ENCODE measurements around the gene C11orf58. TPM values are rescaled to one million over a fixed set of nuclear protein-coding genes. Genes with fewer than 3 reads are reported as not detected.

Gene C11orf58
- total RNA-seq, 1 donor from 2014 or later, result 154 TPM

DNA sequence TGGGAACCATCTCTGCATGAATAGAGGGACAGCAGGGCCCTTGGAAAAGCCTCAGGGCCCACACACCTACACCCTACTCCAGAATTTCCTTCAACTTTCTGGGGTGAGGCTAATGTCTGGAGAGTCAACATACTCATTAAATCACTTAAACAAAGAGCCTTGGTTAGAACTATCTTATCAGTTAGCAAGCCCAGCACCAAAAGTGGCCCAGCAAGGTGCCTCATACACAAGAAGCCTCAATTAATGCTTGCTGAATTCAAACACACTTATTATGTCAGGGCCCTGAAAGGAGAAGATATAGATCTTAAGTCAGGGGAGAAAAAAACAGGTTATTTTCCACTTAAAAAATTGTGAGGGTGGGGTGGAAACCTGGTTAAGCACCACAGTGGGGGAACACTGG lies 61.4 kb downstream of the C11orf58 start:
- Mint-ChIP-seq H3K9me3 (no peaks in the 10 kb centered on the region), H3K4me3 (no peak overlapping the region), H3K36me3 (peaks cover 4% of the 10 kb centered on the region), H3K27ac (no peak overlapping the region), H3K27me3 (ENCODE audit: low read depth) (no peaks in the 10 kb centered on the region), H3K4me1 (no peaks in the 10 kb centered on the region)
- no peak for DNase-seq (ENCODE audit: low spot score in 2 of 2, unreplicated experiment in 2 of 2)
- no peak for TF ChIP-seq CTCF (IDR thresholded peaks at IDR 0.05; ENCODE audit: unreplicated experiment)

DNA sequence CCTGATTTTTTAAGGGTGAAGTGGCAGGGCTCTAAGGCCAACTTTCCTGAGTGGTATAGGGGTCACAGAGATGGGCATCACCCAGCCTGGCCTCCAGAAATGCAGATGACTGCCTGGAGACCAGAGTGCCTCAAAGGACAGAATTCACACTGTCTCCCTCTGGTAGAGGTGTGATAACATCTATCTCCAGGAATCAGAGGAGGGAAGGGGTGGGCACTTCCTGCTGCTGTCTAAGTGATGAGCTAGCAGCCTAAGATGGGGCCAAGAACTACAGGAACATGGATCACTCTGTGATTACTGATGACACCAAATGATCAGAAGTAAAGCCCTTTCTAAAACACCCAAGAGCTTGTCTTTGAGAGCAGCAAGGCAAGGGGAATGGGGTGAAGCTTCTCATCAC lies 61.9 kb downstream of the C11orf58 start:
- H3K27me3 Mint-ChIP-seq (ENCODE audit: low read depth), result no peaks in the 10 kb centered on the region
- no peak for TF ChIP-seq CTCF (IDR thresholded peaks at IDR 0.05; ENCODE audit: unreplicated experiment)
- no peaks in the 10 kb centered on the region for H3K9me3 Mint-ChIP-seq
- H3K27ac Mint-ChIP-seq, result no peak overlapping the region
- DNase-seq (ENCODE audit: low spot score in 2 of 2, unreplicated experiment in 2 of 2), result no peak
- H3K4me3 Mint-ChIP-seq, result no peak overlapping the region
- H3K4me1 Mint-ChIP-seq, result no peaks in the 10 kb centered on the region
- H3K36me3 Mint-ChIP-seq, result peaks cover 4% of the 10 kb centered on the region

DNA sequence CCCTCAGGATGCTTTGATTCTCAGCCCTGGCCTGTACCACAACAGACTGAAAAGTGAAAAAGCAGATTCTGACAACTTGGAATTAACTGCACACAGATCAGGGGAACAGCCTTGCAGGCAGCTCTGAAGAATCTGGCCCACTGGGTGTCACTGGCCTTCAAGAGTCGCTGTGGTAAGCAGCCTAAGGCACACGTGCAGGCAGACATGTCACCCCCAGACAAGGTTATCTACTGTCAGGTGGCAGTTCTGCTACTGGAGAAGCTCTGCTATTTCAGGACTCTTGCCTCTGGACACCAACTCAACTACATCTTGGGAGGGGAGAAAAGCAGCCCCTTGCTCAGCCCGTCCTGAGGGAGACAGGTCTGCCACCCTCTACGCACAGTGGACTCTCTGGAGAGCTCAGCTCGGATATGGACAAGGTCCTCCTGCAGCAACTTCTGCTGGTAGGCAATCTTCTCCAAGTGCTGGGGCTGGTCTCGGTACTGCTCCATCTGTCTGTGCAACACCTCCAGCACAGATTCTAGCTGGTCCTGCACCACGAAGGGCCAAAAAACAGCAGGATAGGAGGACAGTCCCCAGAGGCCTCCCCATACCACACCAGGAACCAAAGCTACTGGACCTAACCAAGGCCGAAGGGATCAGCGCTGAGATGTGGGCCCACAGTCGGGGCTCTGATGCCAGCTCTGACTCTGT lies 63.0 kb downstream of the C11orf58 start:
- no peaks in the 10 kb centered on the region for H3K27me3 Mint-ChIP-seq (ENCODE audit: low read depth)
- no peaks in the 10 kb centered on the region for H3K9me3 Mint-ChIP-seq
- DNase-seq (ENCODE audit: low spot score in 2 of 2, unreplicated experiment in 2 of 2), result no peak
- no peak for TF ChIP-seq CTCF (IDR thresholded peaks at IDR 0.05; ENCODE audit: unreplicated experiment)
- no peak overlapping the region for H3K27ac Mint-ChIP-seq
- peaks cover 7% of the 10 kb centered on the region for H3K4me1 Mint-ChIP-seq
- peaks cover under 1% of the 10 kb centered on the region for H3K36me3 Mint-ChIP-seq
- H3K4me3 Mint-ChIP-seq, result no peak overlapping the region

- Mint-ChIP-seq H3K4me3 (no peak overlapping the region), H3K27me3 (ENCODE audit: low read depth) (no peaks in the 10 kb centered on the region), H3K4me1 (peaks cover 18% of the 10 kb centered on the region), H3K9me3 (no peaks in the 10 kb centered on the region), H3K27ac (no peak overlapping the region), H3K36me3 (no peaks in the 10 kb centered on the region)
- no peak for TF ChIP-seq CTCF (IDR thresholded peaks at IDR 0.05; ENCODE audit: unreplicated experiment)
- no peak for DNase-seq (ENCODE audit: low spot score in 2 of 2, unreplicated experiment in 2 of 2)
Observed at GRCh38 chr11:16804104-16804947, 65.9 kb downstream of the C11orf58 start.

GRCh38 chr11:16805938-16806337 lies 67.5 kb downstream of the C11orf58 start:
- Mint-ChIP-seq H3K4me1 (peaks cover 18% of the 10 kb centered on the region), H3K4me3 (no peak overlapping the region), H3K9me3 (no peaks in the 10 kb centered on the region), H3K36me3 (no peaks in the 10 kb centered on the region), H3K27ac (peak overlapping the region; percentile 26), H3K27me3 (ENCODE audit: low read depth) (no peaks in the 10 kb centered on the region)
- TF ChIP-seq CTCF (IDR thresholded peaks at IDR 0.05; ENCODE audit: unreplicated experiment), result no peak
- no peak for DNase-seq (ENCODE audit: low spot score in 2 of 2, unreplicated experiment in 2 of 2)

Data from mesothelial cell of epicardium (in vitro differentiated cells).